ENCODE measurements around the gene CYB561D2. TPM values are rescaled to one million over a fixed set of nuclear protein-coding genes. Genes with fewer than 3 reads are reported as not detected.

The CYB561D2 gene
- total and polyA plus RNA-seq, 11 donors = 4.9 to 18.6 (median 7.8) TPM

DNA sequence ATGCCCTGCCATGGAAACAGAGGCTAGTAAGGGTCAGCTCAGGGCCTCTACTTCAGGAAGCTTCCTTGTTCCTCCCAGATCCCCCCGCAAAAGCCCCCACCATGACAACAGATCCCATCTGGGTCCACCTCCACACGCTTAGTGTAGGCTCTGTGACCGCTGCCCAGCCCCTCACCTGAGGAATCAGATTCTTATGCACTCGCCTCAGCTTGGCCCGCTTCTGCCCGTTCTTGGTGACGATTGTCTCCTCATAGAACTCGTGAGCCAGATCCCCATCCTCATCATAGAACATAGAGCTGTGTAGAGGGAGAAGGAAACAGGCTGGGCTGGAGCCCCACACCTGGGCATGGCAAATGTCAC is 24.5 kb upstream of the CYB561D2 start:
- peaks cover 0 to 40% (median 34%) of the 10 kb centered on the region in 9 donors for H3K36me3 ChIP-seq

DNA sequence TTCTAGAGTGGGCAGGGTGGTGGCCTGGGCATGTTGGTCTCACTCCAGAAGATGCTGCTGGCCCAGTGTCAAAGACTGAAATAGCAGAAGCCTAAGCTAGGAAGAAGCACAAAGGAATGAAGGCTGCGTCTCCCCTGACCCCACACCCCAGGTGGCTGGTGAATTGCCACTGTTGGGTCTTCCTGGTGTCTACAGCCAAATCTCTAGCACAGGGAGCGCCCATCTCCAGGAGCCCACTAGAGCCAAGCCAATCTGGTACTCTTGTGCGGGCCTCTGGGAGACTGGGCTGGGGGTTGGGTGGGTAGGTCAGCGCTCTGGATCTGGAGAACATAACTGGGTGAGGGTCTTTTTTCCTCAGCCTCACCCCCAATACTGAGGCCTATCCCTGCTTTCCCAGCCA is 23.5 kb upstream of the CYB561D2 start:
- H3K27ac ChIP-seq = peak overlapping the region in 9 of 12 donors; percentile 81 to 93 (median 89)
- ATAC-seq (no peak), DNase-seq (peak in 2 of 5 donors; percentile 5 to 20)
- no peaks in the 10 kb centered on the region for H3K9me3 ChIP-seq
- H3K4me1 ChIP-seq = peaks cover 5 to 58% (median 38%) of the 10 kb centered on the region in 12 donors
- no peaks in the 10 kb centered on the region for H3K27me3 ChIP-seq
- intact Hi-C loops (cut with DNase I) = loop anchor here in 4 of 10 donors (5.0 to 10.0 kb wide), 3 partner anchors 35 to 72 kb away; partner anchors contain the start of genes LSMEM2 (in 2 of the 4) and IFRD2 (in 1 of the 4)
- WGBS, 4 donors = 60 to 70% (median 67%) methylated on average over 4 of the region's 4 CpGs
- peak overlapping the region in 11 of 12 donors; percentile 69 to 100 (median 88) for H3K4me3 ChIP-seq
- TF ChIP-seq POLR2A (IDR thresholded peaks at IDR 0.05) = no peak
- TF ChIP-seq, protein P1, sequence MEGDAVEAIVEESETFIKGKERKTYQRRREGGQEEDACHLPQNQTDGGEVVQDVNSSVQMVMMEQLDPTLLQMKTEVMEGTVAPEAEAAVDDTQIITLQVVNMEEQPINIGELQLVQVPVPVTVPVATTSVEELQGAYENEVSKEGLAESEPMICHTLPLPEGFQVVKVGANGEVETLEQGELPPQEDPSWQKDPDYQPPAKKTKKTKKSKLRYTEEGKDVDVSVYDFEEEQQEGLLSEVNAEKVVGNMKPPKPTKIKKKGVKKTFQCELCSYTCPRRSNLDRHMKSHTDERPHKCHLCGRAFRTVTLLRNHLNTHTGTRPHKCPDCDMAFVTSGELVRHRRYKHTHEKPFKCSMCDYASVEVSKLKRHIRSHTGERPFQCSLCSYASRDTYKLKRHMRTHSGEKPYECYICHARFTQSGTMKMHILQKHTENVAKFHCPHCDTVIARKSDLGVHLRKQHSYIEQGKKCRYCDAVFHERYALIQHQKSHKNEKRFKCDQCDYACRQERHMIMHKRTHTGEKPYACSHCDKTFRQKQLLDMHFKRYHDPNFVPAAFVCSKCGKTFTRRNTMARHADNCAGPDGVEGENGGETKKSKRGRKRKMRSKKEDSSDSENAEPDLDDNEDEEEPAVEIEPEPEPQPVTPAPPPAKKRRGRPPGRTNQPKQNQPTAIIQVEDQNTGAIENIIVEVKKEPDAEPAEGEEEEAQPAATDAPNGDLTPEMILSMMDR (IDR thresholded peaks at IDR 0.05) = no peak
- peaks cover 0 to 50% (median 44%) of the 10 kb centered on the region in 9 donors for H3K36me3 ChIP-seq

More for the DNA sequence above, 24.5 kb upstream of the CYB561D2 start:
- Histone ChIP-seq H3K4me3 (no peak overlapping the region), H3K27ac (peak overlapping the region in 2 of 12 donors; percentile 99), H3K4me1 (peaks cover 5 to 61% (median 41%) of the 10 kb centered on the region in 12 donors), H3K27me3 (no peaks in the 10 kb centered on the region), H3K9me3 (no peaks in the 10 kb centered on the region)
- DNase-seq = no peak
- no peak for TF ChIP-seq POLR2A (IDR thresholded peaks at IDR 0.05)
- TF ChIP-seq, protein P1 (IDR thresholded peaks at IDR 0.05) = no peak
- WGBS, 4 donors = 86 to 93% (median 91%) methylated on average over 8 of the region's 8 CpGs
- no peak for ATAC-seq
- intact Hi-C loops (cut with DNase I) = loop anchor here in 4 of 10 donors (5.0 to 10.0 kb wide), 3 partner anchors 34 to 71 kb away; partner anchors contain the start of genes LSMEM2 (in 2 of the 4) and IFRD2 (in 1 of the 4)

DNA sequence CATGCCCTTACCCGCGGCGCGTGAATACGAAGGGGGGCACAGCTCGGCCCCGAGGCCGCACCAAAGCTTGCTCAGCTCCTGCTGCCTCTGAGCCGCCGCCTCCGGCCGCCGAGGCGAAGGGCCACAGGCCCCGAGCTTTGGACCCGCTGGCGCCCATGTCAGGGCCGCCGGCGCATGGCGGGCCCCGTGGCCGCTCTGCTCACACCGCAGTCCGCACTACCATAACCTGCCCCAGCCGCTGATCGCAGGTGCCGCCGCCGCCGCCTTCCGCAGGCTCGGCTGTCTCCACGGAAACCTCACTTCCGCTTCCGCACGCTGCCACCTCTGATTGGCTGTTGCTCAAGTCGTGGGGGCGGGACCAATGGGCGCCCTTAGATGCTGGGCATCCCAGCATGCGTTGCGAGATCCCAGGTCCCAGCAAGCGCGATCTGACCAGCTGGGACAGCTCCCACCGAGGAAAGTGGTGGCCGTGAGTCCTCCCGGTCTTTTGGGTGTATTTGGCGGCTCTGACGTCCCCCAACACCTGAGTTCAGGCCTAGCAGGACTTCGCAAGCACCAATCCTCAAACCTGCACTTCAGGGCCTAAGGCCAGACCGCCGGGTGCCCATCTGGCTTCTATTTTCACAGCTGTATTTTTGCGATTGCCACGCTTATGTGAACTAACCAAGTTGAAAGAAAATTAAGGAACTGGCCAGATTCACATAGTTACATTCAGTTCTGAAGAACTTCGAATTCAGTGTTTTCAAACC is 22.5 kb upstream of the CYB561D2 start, which contains the start of gene TUSC2:
TUSC2 (minus strand) TSS at position 281 of the 749 bp plus-strand sequence; CDS start at position 157, 124 bp downstream.
- peaks cover 5 to 58% (median 40%) of the 10 kb centered on the region in 12 donors for H3K4me1 ChIP-seq
- peaks cover 0 to 57% (median 51%) of the 10 kb centered on the region in 9 donors for H3K36me3 ChIP-seq
- peak; percentile 96 to 99 (median 98) for DNase-seq
- H3K4me3 ChIP-seq = peak within 1 kb of the TSS; percentile 69 to 100 (median 90)
- peak; percentile 67 to 86 (median 84) for ATAC-seq
- H3K27ac ChIP-seq = peak within 1 kb of the TSS; percentile 59 to 93 (median 84)
- 3 to 6% (median 3%) methylated on average over 33 to 55 of the region's 55 CpGs for WGBS, 4 donors
- no peaks in the 10 kb centered on the region for H3K9me3 ChIP-seq
- TF ChIP-seq, protein P1 (IDR thresholded peaks at IDR 0.05) = peak in 1 of 12 donors; percentile 11
- TF ChIP-seq POLR2A (IDR thresholded peaks at IDR 0.05) = peak; percentile 28 to 82
- intact Hi-C loops (cut with DNase I) = loop anchor here in 4 of 10 donors (5.0 to 10.0 kb wide), 3 partner anchors 36 to 73 kb away; partner anchors contain the start of genes LSMEM2 (in 2 of the 4) and IFRD2 (in 1 of the 4)
- H3K27me3 ChIP-seq = no peaks in the 10 kb centered on the region

DNA sequence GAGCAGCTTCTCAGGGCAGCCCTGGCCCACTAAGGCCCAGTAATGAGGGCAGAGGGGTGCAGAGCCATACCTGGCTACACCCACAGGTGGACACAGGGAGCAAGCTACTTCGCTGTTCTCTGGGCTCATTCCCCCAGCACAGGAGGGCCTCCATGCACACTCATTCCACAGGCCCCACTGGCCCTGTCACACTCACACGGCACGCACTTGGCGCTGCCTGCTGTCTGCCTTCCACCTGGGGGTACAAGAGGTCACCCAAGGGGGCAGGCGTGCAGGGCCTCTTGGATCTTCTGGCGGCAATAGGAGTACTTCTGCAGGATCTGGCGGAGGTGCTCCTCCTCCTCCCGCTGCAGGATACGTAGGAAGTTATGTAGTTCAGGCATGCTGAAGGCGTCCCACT is 20.3 kb upstream of the CYB561D2 start:
- WGBS, 4 donors = 87 to 92% (median 91%) methylated on average over 3 to 10 of the region's 10 CpGs
- ATAC-seq = no peak
- no peaks in the 10 kb centered on the region for H3K9me3 ChIP-seq
- H3K4me3 ChIP-seq = no peak overlapping the region
- H3K4me1 ChIP-seq = peaks cover 5 to 58% (median 44%) of the 10 kb centered on the region in 12 donors
- peak in 3 of 5 donors; percentile 9 to 20 (median 19) for DNase-seq
- no peaks in the 10 kb centered on the region for H3K27me3 ChIP-seq
- peak overlapping the region in 1 of 12 donors; percentile 24 for H3K27ac ChIP-seq
- intact Hi-C loops (cut with DNase I) = no loop called here
- H3K36me3 ChIP-seq = peaks cover 0 to 70% (median 44%) of the 10 kb centered on the region in 9 donors
- TF ChIP-seq, protein P1 (IDR thresholded peaks at IDR 0.05) = no peak
- TF ChIP-seq POLR2A (IDR thresholded peaks at IDR 0.05) = no peak
